GM23338 (cell line): ENCODE measurements around the gene PNPLA7. TPM values are rescaled to one million over a fixed set of nuclear protein-coding genes. Genes with fewer than 3 reads are reported as not detected.

Experiments used
- ATAC-seq: fragments of 200-7000 bp; cut with Tn5 transposase; 3 replicates; pipeline ENCODE4 v1.9.1; 2020
- DNase-seq: peaks from one replicate; pipeline ENCODE4 v3.0.0-alpha.2; 2015; ENCODE audit warnings: low spot score
- H2AFZ ChIP-seq: fragments of 200-600 bp; sonication (generic); 2 replicates; pipeline ENCODE4 v1.8.0; 2016; ENCODE audit warnings: antibody characterized with exemption, mild to moderate bottlenecking, moderate library complexity
- H3F3A ChIP-seq: fragments of 200-600 bp; sonication (generic); replicated peaks from 2 replicates; pipeline ENCODE4 v1.8.0; 2017; ENCODE audit warnings: antibody characterized with exemption, mixed run types, low read depth
- H3K27ac ChIP-seq: fragments of 200-600 bp; sonication (generic); 2 replicates; pipeline ENCODE4 v1.6.1; 2016; ENCODE audit warnings: low read depth
- H3K27me3 ChIP-seq: fragments of 200-600 bp; sonication (generic); 2 replicates; pipeline ENCODE4 v1.8.0; 2016; ENCODE audit warnings: mild to moderate bottlenecking, mixed run types, moderate library complexity; ENCODE audit not compliant: insufficient read depth
- H3K36me3 ChIP-seq: fragments of 200-600 bp; sonication (generic); 2 replicates; pipeline ENCODE4 v1.8.0; 2016; ENCODE audit warnings: mild to moderate bottlenecking; ENCODE audit not compliant: insufficient read depth
- H3K4me1 ChIP-seq: fragments of 200-600 bp; sonication (generic); 2 replicates; pipeline ENCODE4 v1.8.0; 2016; ENCODE audit warnings: mild to moderate bottlenecking, moderate library complexity; ENCODE audit not compliant: insufficient read depth
- H3K4me2 ChIP-seq: fragments of 200-600 bp; sonication (generic); 2 replicates; pipeline ENCODE4 v1.7.1; 2017; ENCODE audit warnings: mixed run types
- H3K4me3 ChIP-seq: fragments of 200-600 bp; sonication (generic); 2 replicates; pipeline ENCODE4 v1.6.1; 2016; ENCODE audit warnings: mixed run types
- H3K79me2 ChIP-seq: fragments of 200-600 bp; sonication (generic); replicated peaks from 2 replicates; pipeline ENCODE4 v1.8.0; 2017; ENCODE audit warnings: mild to moderate bottlenecking; ENCODE audit not compliant: insufficient read depth
- H3K9me2 ChIP-seq: fragments of 200-600 bp; sonication (generic); 2 replicates; pipeline ENCODE4 v1.8.0; 2017; ENCODE audit not compliant: insufficient read depth
- H4K20me1 ChIP-seq: fragments of 200-600 bp; sonication (generic); replicated peaks from 2 replicates; pipeline ENCODE4 v1.8.0; 2017; ENCODE audit warnings: mild to moderate bottlenecking; ENCODE audit not compliant: insufficient read depth
- H3K27ac Mint-ChIP-seq: 2 replicates; pipeline ENCODE4 v1.8.0; 2020; ENCODE audit warnings: inconsistent platforms, mild to moderate bottlenecking, moderate library complexity, mixed read lengths
- H3K27me3 Mint-ChIP-seq: 3 replicates; pipeline ENCODE4 v1.8.0; 2022; ENCODE audit warnings: low read depth, mild to moderate bottlenecking, moderate library complexity, mixed read lengths, inconsistent platforms; ENCODE audit not compliant: insufficient read depth, poor library complexity
- H3K36me3 Mint-ChIP-seq: 3 replicates; pipeline ENCODE4 v1.8.0; 2021; ENCODE audit warnings: low read depth, mild to moderate bottlenecking, inconsistent platforms, moderate library complexity, mixed read lengths
- H3K4me1 Mint-ChIP-seq: 3 replicates; pipeline ENCODE4 v1.8.0; 2020; ENCODE audit warnings: mild to moderate bottlenecking, inconsistent platforms, mixed read lengths
- H3K4me3 Mint-ChIP-seq: 3 replicates; pipeline ENCODE4 v1.8.0; 2021; ENCODE audit warnings: moderate library complexity, mild to moderate bottlenecking, inconsistent platforms, mixed read lengths
- H3K9me3 Mint-ChIP-seq: 3 replicates; pipeline ENCODE4 v1.8.0; 2020; ENCODE audit warnings: moderate library complexity, mild to moderate bottlenecking, inconsistent platforms, mixed read lengths
- CREB1 ChIP-seq: fragments of 250-450 bp; sonication (Bioruptor Pico); IDR thresholded peaks from 2 replicates; pipeline ENCODE4 v1.5.0; 2020; ENCODE audit warnings: low read depth, mild to moderate bottlenecking, moderate library complexity
- CTCF ChIP-seq, 2 experiments: fragments of 200-600 bp in 1 of 2; sonication (generic) in 1 of 2; conservative IDR thresholded peaks; 2 replicates each; pipeline versions ENCODE4 v1.5.1 to v1.6.1; 2016 to 2017; ENCODE audit warnings: antibody characterized with exemption in 2 of 2, low read depth in 2 of 2, mild to moderate bottlenecking in 2 of 2, moderate library complexity in 1 of 2
- EZH2 ChIP-seq: fragments of 200-600 bp; sonication (generic); IDR thresholded peaks from one replicate; pipeline ENCODE4 v1.8.0; 2017; ENCODE audit warnings: antibody characterized with exemption, mild to moderate bottlenecking, low read depth; ENCODE audit not compliant: unreplicated experiment
- EZH2phosphoT487 ChIP-seq: fragments of 200-600 bp; sonication (generic); IDR thresholded peaks from one replicate; pipeline ENCODE4 v1.8.1; 2018; ENCODE audit warnings: antibody characterized with exemption; ENCODE audit not compliant: unreplicated experiment
- JUNB ChIP-seq: IDR thresholded peaks from one replicate; pipeline ENCODE4 v1.6.1; 2016; ENCODE audit warnings: antibody characterized with exemption; ENCODE audit not compliant: unreplicated experiment
- NANOG ChIP-seq: IDR thresholded peaks from 2 replicates; pipeline ENCODE4 v1.6.1; 2016; ENCODE audit warnings: antibody characterized with exemption, borderline replicate concordance
- POLR2AphosphoS5 ChIP-seq: IDR thresholded peaks from 2 replicates; pipeline ENCODE4 v1.6.1; 2016; ENCODE audit warnings: antibody characterized with exemption, low read depth
- ZNF114 ChIP-seq: fragments of 250-450 bp; sonication (Bioruptor Pico); IDR thresholded peaks from 2 replicates; pipeline ENCODE4 v1.5.0; 2020; ENCODE audit warnings: mild to moderate bottlenecking, moderate library complexity
- polyA plus RNA-seq: library from polyadenylated mRNA; unstranded; fragments of >200 nt; fragmentation: Nextera tagmentation; extraction: Ambion mirVana; gene quantifications from 2 replicates; pipeline ENCODE4 v1.2.1, GENCODE V29; 2016
- total RNA-seq: library from RNA; depleted of rRNA; stranded (reverse); fragments of >200 nt; shearing (Covaris generic); gene quantifications from 2 replicates; pipeline ENCODE4 v1.2.3, GENCODE V29; 2014
- TF ChIP-seq, protein P1 (sequence below): IDR thresholded peaks from 2 replicates; pipeline ENCODE4 v1.6.1; 2016; ENCODE audit warnings: antibody characterized with exemption
- TF ChIP-seq, protein P2 (sequence below): fragments of 250-450 bp; sonication (Bioruptor Pico); IDR thresholded peaks from 2 replicates; pipeline ENCODE4 v1.5.0; 2020; ENCODE audit warnings: mild to moderate bottlenecking, moderate library complexity

Gene PNPLA7
- total and polyA plus RNA-seq, 2 experiments from 2014 or later: 0.45 to 0.80 TPM

- Histone ChIP-seq H2AFZ (no peak overlapping the region), H3K4me2 (no peak overlapping the region)
- no peak for DNase-seq
Observed at GRCh38 chr9:137461316-137461662, 88.9 kb downstream of the PNPLA7 start.

GRCh38 chr9:137460363-137461315 is 89.6 kb downstream of the PNPLA7 start:
- H3K36me3 ChIP-seq: no peaks in the 10 kb centered on the region
- ATAC-seq (no peak), DNase-seq (no peak)
- H3K36me3 Mint-ChIP-seq: peaks cover 3% of the 10 kb centered on the region; the same call in 1 of the 3 replicates
- H3K27me3 Mint-ChIP-seq: peaks cover 6% of the 10 kb centered on the region
- H3K4me3 Mint-ChIP-seq: no peak overlapping the region
- H3K4me1 Mint-ChIP-seq: peaks cover 2% of the 10 kb centered on the region; the same call in 2 of the 3 replicates
- H3K27ac Mint-ChIP-seq: no peak overlapping the region
- no peaks in the 10 kb centered on the region for H3K79me2 ChIP-seq
- no peaks in the 10 kb centered on the region for H3K9me3 Mint-ChIP-seq
- H3K9me2 ChIP-seq: no peaks in the 10 kb centered on the region
- H3K27ac ChIP-seq: no peak overlapping the region
- no peaks in the 10 kb centered on the region; the same call in 1 of the 2 replicates for H4K20me1 ChIP-seq
- no peaks in the 10 kb centered on the region for H3K27me3 ChIP-seq
- H3K4me1 ChIP-seq: no peaks in the 10 kb centered on the region
- H3F3A ChIP-seq: no peaks in the 10 kb centered on the region
- no peak overlapping the region for H3K4me3 ChIP-seq
- no peak overlapping the region for H2AFZ ChIP-seq
- no peak overlapping the region for H3K4me2 ChIP-seq
- TF ChIP-seq CREB1 (CRISPR knock-in tag): no peak
- TF ChIP-seq, protein P1, sequence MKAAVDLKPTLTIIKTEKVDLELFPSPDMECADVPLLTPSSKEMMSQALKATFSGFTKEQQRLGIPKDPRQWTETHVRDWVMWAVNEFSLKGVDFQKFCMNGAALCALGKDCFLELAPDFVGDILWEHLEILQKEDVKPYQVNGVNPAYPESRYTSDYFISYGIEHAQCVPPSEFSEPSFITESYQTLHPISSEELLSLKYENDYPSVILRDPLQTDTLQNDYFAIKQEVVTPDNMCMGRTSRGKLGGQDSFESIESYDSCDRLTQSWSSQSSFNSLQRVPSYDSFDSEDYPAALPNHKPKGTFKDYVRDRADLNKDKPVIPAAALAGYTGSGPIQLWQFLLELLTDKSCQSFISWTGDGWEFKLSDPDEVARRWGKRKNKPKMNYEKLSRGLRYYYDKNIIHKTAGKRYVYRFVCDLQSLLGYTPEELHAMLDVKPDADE: no peak
- TF ChIP-seq, protein P2, sequence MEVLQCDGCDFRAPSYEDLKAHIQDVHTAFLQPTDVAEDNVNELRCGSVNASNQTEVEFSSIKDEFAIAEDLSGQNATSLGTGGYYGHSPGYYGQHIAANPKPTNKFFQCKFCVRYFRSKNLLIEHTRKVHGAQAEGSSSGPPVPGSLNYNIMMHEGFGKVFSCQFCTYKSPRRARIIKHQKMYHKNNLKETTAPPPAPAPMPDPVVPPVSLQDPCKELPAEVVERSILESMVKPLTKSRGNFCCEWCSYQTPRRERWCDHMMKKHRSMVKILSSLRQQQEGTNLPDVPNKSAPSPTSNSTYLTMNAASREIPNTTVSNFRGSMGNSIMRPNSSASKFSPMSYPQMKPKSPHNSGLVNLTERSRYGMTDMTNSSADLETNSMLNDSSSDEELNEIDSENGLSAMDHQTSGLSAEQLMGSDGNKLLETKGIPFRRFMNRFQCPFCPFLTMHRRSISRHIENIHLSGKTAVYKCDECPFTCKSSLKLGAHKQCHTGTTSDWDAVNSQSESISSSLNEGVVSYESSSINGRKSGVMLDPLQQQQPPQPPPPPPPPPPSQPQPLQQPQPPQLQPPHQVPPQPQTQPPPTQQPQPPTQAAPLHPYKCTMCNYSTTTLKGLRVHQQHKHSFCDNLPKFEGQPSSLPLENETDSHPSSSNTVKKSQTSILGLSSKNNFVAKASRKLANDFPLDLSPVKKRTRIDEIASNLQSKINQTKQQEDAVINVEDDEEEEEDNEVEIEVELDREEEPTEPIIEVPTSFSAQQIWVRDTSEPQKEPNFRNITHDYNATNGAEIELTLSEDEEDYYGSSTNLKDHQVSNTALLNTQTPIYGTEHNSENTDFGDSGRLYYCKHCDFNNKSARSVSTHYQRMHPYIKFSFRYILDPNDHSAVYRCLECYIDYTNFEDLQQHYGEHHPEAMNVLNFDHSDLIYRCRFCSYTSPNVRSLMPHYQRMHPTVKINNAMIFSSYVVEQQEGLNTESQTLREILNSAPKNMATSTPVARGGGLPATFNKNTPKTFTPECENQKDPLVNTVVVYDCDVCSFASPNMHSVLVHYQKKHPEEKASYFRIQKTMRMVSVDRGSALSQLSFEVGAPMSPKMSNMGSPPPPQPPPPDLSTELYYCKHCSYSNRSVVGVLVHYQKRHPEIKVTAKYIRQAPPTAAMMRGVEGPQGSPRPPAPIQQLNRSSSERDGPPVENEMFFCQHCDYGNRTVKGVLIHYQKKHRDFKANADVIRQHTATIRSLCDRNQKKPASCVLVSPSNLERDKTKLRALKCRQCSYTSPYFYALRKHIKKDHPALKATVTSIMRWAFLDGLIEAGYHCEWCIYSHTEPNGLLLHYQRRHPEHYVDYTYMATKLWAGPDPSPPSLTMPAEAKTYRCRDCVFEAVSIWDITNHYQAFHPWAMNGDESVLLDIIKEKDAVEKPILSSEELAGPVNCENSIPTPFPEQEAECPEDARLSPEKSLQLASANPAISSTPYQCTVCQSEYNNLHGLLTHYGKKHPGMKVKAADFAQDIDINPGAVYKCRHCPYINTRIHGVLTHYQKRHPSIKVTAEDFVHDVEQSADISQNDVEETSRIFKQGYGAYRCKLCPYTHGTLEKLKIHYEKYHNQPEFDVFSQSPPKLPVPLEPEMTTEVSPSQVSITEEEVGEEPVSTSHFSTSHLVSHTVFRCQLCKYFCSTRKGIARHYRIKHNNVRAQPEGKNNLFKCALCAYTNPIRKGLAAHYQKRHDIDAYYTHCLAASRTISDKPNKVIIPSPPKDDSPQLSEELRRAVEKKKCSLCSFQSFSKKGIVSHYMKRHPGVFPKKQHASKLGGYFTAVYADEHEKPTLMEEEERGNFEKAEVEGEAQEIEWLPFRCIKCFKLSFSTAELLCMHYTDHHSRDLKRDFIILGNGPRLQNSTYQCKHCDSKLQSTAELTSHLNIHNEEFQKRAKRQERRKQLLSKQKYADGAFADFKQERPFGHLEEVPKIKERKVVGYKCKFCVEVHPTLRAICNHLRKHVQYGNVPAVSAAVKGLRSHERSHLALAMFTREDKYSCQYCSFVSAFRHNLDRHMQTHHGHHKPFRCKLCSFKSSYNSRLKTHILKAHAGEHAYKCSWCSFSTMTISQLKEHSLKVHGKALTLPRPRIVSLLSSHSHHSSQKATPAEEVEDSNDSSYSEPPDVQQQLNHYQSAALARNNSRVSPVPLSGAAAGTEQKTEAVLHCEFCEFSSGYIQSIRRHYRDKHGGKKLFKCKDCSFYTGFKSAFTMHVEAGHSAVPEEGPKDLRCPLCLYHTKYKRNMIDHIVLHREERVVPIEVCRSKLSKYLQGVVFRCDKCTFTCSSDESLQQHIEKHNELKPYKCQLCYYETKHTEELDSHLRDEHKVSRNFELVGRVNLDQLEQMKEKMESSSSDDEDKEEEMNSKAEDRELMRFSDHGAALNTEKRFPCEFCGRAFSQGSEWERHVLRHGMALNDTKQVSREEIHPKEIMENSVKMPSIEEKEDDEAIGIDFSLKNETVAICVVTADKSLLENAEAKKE: no peak
- TF ChIP-seq POLR2AphosphoS5: no peak
- TF ChIP-seq ZNF114 (CRISPR knock-in tag): no peak
- no peak for TF ChIP-seq JUNB
- no peak for TF ChIP-seq EZH2
- TF ChIP-seq NANOG: no peak
- no peak for TF ChIP-seq EZH2phosphoT487
- TF ChIP-seq CTCF (conservative IDR thresholded peaks at IDR 0.05; ENCODE audit: low read depth in 2 of 2): no peak

More at GRCh38 chr9:137461316-137461662, 88.9 kb downstream of the PNPLA7 start:
- no peaks in the 10 kb centered on the region for H3K9me2 ChIP-seq
- H3F3A ChIP-seq: no peaks in the 10 kb centered on the region
- H3K79me2 ChIP-seq: no peaks in the 10 kb centered on the region
- Mint-ChIP-seq H3K27me3 (peaks cover 4% of the 10 kb centered on the region), H3K36me3 (peaks cover 1% of the 10 kb centered on the region; the same call in 1 of the 3 replicates), H3K27ac (no peak overlapping the region), H3K4me1 (peaks cover 2% of the 10 kb centered on the region; the same call in 2 of the 3 replicates), H3K9me3 (no peaks in the 10 kb centered on the region; the same call in 2 of the 3 replicates), H3K4me3 (no peak overlapping the region)
- H3K4me1 ChIP-seq: no peaks in the 10 kb centered on the region
- H3K27ac ChIP-seq: no peak overlapping the region
- H3K36me3 ChIP-seq: no peaks in the 10 kb centered on the region
- H3K4me3 ChIP-seq: no peak overlapping the region
- no peak for ATAC-seq
- TF ChIP-seq EZH2: no peak
- TF ChIP-seq POLR2AphosphoS5: no peak
- no peaks in the 10 kb centered on the region; the same call in 1 of the 2 replicates for H4K20me1 ChIP-seq
- H3K27me3 ChIP-seq: no peaks in the 10 kb centered on the region
